T-helper 1 cell treated with Interleukin-12 subunit alpha and Interleukin-12 subunit beta and Interleukin-4 antibody, amounts not matched to agents 30 μg/mL and 1 μg/mL, for 36 hours (primary cell): ENCODE results near the gene GPT2.

ENCODE experiments used
- H3K27ac Mint-ChIP-seq: one replicate; pipeline ENCODE4 v1.8.0; 2021; ENCODE audit warnings: mild to moderate bottlenecking, mixed read lengths
- H3K27me3 Mint-ChIP-seq: one replicate; pipeline ENCODE4 v1.8.0; 2021; ENCODE audit warnings: low read depth, mixed read lengths
- H3K36me3 Mint-ChIP-seq: one replicate; pipeline ENCODE4 v1.8.0; 2021; ENCODE audit warnings: low read depth, mixed read lengths
- H3K4me1 Mint-ChIP-seq: one replicate; pipeline ENCODE4 v1.8.0; 2021; ENCODE audit warnings: low read depth, mixed read lengths
- H3K4me3 Mint-ChIP-seq: one replicate; pipeline ENCODE4 v1.8.0; 2021; ENCODE audit warnings: mild to moderate bottlenecking, moderate library complexity, mixed read lengths
- H3K9me3 Mint-ChIP-seq: one replicate; pipeline ENCODE4 v1.8.0; 2021; ENCODE audit warnings: mixed read lengths

Gene GPT2

DNA sequence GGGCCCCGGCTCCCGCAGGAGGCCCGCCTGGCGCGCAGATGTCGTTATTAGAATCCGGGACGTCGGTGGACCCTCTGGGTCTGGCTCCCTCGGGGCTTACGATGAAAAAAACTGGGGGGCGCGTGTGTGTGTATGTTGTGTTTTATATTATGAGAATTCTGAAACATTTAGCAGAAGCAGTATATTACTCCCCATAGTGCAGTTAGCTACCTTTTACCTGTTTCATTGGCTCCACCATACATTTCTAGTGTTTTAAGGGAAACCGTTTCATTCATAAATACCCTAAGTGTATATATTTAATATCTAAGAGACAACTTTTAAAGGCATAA is 89.8 kb downstream of the GPT2 start:
- Mint-ChIP-seq H3K9me3 (no peaks in the 10 kb centered on the region), H3K4me1 (peaks cover 40% of the 10 kb centered on the region), H3K4me3 (peak overlapping the region; percentile 89), H3K27me3 (no peaks in the 10 kb centered on the region), H3K27ac (peak overlapping the region; percentile 98), H3K36me3 (peaks cover 18% of the 10 kb centered on the region)

DNA sequence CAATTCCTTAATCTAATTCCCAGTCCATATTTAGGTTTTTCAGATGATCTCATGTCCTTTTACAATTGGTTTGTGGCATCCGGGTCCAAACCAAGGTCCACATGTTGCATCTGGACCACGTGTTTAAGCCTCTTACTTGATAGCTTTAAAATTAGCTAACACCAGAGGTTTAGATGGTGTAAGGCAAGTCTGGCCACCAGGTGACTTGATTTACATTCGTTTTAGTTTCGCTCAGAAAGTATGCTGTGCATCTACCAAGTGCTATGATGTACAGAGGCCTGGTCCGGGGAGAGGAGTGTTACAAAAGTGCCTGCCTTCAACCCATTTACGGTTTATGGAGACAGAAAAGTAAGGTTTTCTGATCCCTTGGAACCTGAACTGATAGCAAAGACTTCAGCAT is 90.2 kb downstream of the GPT2 start:
- Mint-ChIP-seq H3K36me3 (peaks cover 16% of the 10 kb centered on the region), H3K4me1 (peaks cover 38% of the 10 kb centered on the region), H3K9me3 (no peaks in the 10 kb centered on the region), H3K27ac (peak overlapping the region; percentile 98), H3K27me3 (no peaks in the 10 kb centered on the region), H3K4me3 (peak overlapping the region; percentile 89)

DNA sequence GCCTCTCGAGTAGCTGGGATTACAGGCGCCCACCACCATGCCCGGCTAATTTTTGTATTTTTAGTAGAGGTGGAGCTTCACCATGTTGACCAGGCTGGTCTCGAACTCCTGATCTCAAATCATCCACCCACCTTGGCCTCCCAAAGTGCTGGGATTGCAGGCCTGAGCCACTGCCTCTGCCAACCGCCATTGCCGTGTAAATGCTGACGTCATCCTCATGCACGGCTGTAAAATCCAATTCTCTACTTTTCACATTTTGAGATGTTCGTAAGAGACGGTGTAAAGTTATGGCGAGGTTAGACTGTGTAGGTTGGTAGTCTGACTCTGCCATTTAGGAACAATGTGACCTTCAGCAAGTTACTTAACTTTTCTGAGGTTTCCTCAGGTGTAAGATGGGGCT is 91.0 kb downstream of the GPT2 start:
- H3K27ac Mint-ChIP-seq = no peak overlapping the region
- H3K36me3 Mint-ChIP-seq = peaks cover 14% of the 10 kb centered on the region
- no peaks in the 10 kb centered on the region for H3K9me3 Mint-ChIP-seq
- H3K27me3 Mint-ChIP-seq = no peaks in the 10 kb centered on the region
- H3K4me3 Mint-ChIP-seq = no peak overlapping the region
- peaks cover 35% of the 10 kb centered on the region for H3K4me1 Mint-ChIP-seq

DNA sequence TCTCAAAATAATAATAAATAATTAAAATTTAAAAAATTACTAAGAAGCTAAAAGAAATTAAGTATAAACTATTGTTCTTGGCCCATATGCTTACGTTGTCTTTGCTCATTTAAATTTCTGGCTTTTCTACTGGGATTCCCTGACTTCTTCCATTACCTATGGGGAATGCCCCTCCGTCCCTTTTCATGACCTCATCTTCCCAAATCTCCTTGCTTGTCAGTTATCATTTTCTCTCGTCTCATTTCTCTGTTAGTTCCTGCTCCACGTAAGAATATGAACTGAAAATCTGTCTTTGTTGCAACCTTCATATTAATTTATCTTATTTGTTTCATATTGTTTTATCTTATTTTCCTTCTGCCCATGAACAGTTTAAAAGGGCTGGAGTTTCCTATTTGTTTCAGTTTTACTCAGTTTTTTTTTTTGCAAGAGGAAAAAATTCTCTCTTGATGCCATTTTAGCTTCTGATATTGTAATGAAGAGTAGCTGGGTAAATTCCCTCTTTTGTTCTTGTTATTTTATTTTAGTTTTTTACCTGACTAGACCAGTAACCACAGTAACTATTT is 91.8 kb downstream of the GPT2 start:
- Mint-ChIP-seq H3K4me1 (peaks cover 33% of the 10 kb centered on the region), H3K4me3 (peak overlapping the region; percentile 28)

DNA sequence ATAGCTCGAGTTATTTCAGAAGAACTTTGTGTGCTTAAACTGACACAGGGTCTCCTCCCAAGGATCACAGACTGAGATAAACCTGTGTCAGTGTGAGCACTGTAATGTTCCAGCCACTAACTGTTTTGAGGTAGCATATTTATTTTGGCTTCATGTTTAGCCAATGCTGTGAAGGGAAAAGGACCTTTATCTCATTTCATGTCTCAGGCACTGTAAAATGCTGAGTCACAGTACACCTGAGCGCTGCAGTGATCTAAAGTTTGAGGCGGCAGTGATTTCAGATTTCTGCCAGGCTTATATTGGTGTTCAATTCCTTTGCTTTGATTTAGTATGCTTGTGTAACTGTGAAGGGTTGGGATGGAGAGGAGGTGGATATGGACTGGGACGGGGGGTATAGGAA is 92.4 kb downstream of the GPT2 start:
- peaks cover 6% of the 10 kb centered on the region for H3K36me3 Mint-ChIP-seq
- H3K27me3 Mint-ChIP-seq = no peaks in the 10 kb centered on the region
- H3K4me1 Mint-ChIP-seq = peaks cover 30% of the 10 kb centered on the region
- H3K27ac Mint-ChIP-seq = no peak overlapping the region
- H3K4me3 Mint-ChIP-seq = no peak overlapping the region
- H3K9me3 Mint-ChIP-seq = no peaks in the 10 kb centered on the region

More for the DNA sequence above, 91.8 kb downstream of the GPT2 start:
- H3K9me3 Mint-ChIP-seq = no peaks in the 10 kb centered on the region
- peak overlapping the region; percentile 28 for H3K27ac Mint-ChIP-seq
- peaks cover 10% of the 10 kb centered on the region for H3K36me3 Mint-ChIP-seq
- no peaks in the 10 kb centered on the region for H3K27me3 Mint-ChIP-seq
